K562 (cell line): ENCODE data around the gene APOC1. TPM values are rescaled to one million over a fixed set of nuclear protein-coding genes. Genes with fewer than 3 reads are reported as not detected.

Experiments used
- BHLHE40 ChIP-seq: IDR thresholded peaks from 2 replicates; pipeline ENCODE4 v1.6.1; 2011; ENCODE audit warnings: low read length, improper control_type of control experiment
- CBX8 ChIP-seq: fragments of 200-600 bp; sonication (generic); IDR thresholded peaks from 2 replicates; pipeline ENCODE4 v1.6.1; 2012; ENCODE audit warnings: borderline replicate concordance, mixed run types, low read depth, mild to moderate bottlenecking, moderate library complexity, mixed read lengths, low read length, control low read depth, inconsistent platforms; ENCODE audit not compliant: poor library complexity, severe bottlenecking; ENCODE audit errors: extremely low read depth
- CHD4 ChIP-seq: fragments of 200-600 bp; sonication (generic); IDR thresholded peaks from 3 replicates; pipeline ENCODE4 v1.6.1; 2012; ENCODE audit warnings: low read depth, mild to moderate bottlenecking, mixed read lengths, low read length, inconsistent platforms; ENCODE audit not compliant: insufficient read depth, insufficient replicate concordance, poor library complexity, severe bottlenecking
- CREBBP ChIP-seq: IDR thresholded peaks from one replicate; pipeline ENCODE4 v1.6.1; 2012; ENCODE audit warnings: low read depth, mild to moderate bottlenecking, control low read depth, inconsistent platforms, low read length
- MED1 ChIP-seq: sonication (generic); formaldehyde crosslinking; IDR thresholded peaks from 2 replicates; pipeline ENCODE4 v1.8.1; 2023; ENCODE audit warnings: missing genetic modification reagents, borderline replicate concordance
- SETDB1 ChIP-seq: IDR thresholded peaks from one replicate; pipeline ENCODE4 v1.6.1; 2012; ENCODE audit warnings: low read length, control low read depth, inconsistent platforms
- SRF ChIP-seq, 2 experiments: fragments of 250-450, 450-650 bp in 1 of 2; sonication (Bioruptor Pico) in 1 of 2; sonication (generic) in 1 of 2; formaldehyde crosslinking; IDR thresholded peaks; 2 replicates each; pipeline versions ENCODE4 v1.5.0 to v1.5.1; 2020 to 2022; ENCODE audit warnings: mild to moderate bottlenecking in 1 of 2, missing genetic modification reagents in 1 of 2
- ZNF232 ChIP-seq: sonication (generic); formaldehyde crosslinking; IDR thresholded peaks from 2 replicates; pipeline ENCODE4 v1.8.0; 2022; ENCODE audit warnings: mild to moderate bottlenecking, missing genetic modification reagents
- ZNF24 ChIP-seq: fragments of 450-650 bp; IDR thresholded peaks from 2 replicates; pipeline ENCODE4 v1.6.1; 2016
- ZNF41 ChIP-seq: fragments of 250-450 bp; sonication (Bioruptor Pico); conservative IDR thresholded peaks from 2 replicates; pipeline ENCODE4 v1.4.0; 2020; ENCODE audit warnings: mild to moderate bottlenecking
- ZNF507 ChIP-seq: conservative IDR thresholded peaks from 2 replicates; pipeline ENCODE4 v1.6.1; 2017; ENCODE audit warnings: missing genetic modification characterization, missing compliant biosample characterization
- ZZZ3 ChIP-seq: fragments of 450-650 bp; IDR thresholded peaks from 2 replicates; pipeline ENCODE4 v1.6.1; 2016; ENCODE audit warnings: antibody characterized with exemption, mild to moderate bottlenecking, moderate library complexity
- polyA plus RNA-seq, 8 experiments: library from polyadenylated mRNA; depleted of rRNA in 4 of 8; stranded (reverse) in 5 of 8; unstranded in 3 of 8; fragments of >200 nt; fragmentation: Nextera tagmentation in 2 of 8; fragmentation: Illumina TruSeq in 1 of 8; extraction: Ambion mirVana in 2 of 8; extraction: Trizol in 1 of 8; gene quantifications; 2 replicates each; pipeline versions ENCODE4 v1.2.1 to v1.2.3, GENCODE V29; 2011 to 2014; ENCODE audit warnings: inconsistent platforms in 1 of 8, missing spikeins in 1 of 8
- total RNA-seq, 7 experiments: library from RNA; depleted of rRNA in 6 of 7; stranded (reverse); fragments of >200 nt in 6 of 7; fragmentation: Illumina TruSeq in 2 of 7; extraction: Trizol in 2 of 7; gene quantifications; 2 replicates each; pipeline versions ENCODE4 v1.2.1 to v1.2.3, GENCODE V29; 2011 to 2021; ENCODE audit warnings: low replicate concordance in 1 of 7
- TF ChIP-seq, protein P1 (sequence below): IDR thresholded peaks from 3 replicates; pipeline ENCODE4 v1.6.1; 2011; ENCODE audit warnings: borderline replicate concordance, mild to moderate bottlenecking, moderate library complexity; ENCODE audit not compliant: insufficient read length; ENCODE audit errors: extremely low read depth
- TF ChIP-seq, protein P2 (sequence below): fragments of 250-450 bp; sonication (Bioruptor Pico); IDR thresholded peaks from 2 replicates; pipeline ENCODE4 v1.5.0; 2021; ENCODE audit warnings: mild to moderate bottlenecking, borderline replicate concordance
- TF ChIP-seq, protein P3 (sequence below): fragments of 250-450 bp; sonication (Bioruptor Pico); IDR thresholded peaks from 2 replicates; pipeline ENCODE4 v1.4.0; 2020; ENCODE audit warnings: mild to moderate bottlenecking, moderate library complexity
- TF ChIP-seq, protein P4 (sequence below): fragments of 250-450 bp; sonication (Bioruptor Pico); IDR thresholded peaks from 2 replicates; pipeline ENCODE4 v1.9.0; 2021; ENCODE audit warnings: mild to moderate bottlenecking
- TF ChIP-seq, protein P5 (sequence below): fragments of 250-450 bp; sonication (Bioruptor Pico); IDR thresholded peaks from 2 replicates; pipeline ENCODE4 v1.5.0; 2020; ENCODE audit warnings: mild to moderate bottlenecking, borderline replicate concordance

APOC1 gene
- total and polyA plus RNA-seq, 9 of the 15 experiments (the other 6 are each of a cell fraction or from before 2014, with no cell fraction given): 115 to 408 (median 220) TPM

DNA sequence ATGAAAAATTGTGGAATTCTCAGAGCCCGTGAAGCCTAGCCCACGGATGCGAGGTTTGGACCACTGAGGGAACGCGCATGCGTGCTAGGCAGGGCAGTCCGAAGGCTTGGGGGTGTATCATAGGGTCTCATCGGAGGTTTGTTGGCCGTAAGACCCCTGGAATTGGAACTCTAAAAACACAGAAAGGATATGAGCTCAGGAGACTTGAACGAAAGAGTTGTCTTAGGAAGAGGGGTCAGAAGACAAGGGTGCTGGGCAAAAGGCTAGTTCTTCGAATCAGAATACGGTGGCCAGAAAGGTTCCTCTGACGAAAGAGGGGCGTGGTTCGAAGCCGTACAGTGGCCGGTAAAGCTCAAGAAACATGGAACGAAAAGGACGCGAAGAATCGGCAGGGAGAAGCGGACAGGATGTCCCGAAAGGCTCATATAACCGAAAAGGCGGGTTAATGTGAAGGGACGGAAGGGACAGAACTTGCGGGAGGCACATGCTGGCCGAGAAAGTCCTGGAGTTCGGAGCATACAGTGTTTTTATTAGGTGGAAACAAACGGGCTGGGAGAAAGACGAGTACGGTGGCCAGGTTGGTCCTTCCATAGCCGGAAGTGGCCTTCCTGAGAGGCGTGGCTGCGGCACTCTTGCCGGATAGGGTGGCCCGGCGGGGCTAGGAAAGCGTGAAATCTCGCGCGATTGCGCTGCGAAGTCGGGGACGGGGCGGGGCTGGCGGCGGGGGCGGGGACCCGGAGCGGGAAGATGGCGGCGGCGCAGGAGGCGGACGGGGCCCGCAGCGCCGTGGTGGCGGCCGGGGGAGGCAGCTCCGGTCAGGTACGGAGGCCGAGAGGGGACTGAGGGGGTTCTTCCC, 40.5 kb downstream of the APOC1 start, which contains the start of gene CLPTM1 (continued):
- TF ChIP-seq, protein P1, sequence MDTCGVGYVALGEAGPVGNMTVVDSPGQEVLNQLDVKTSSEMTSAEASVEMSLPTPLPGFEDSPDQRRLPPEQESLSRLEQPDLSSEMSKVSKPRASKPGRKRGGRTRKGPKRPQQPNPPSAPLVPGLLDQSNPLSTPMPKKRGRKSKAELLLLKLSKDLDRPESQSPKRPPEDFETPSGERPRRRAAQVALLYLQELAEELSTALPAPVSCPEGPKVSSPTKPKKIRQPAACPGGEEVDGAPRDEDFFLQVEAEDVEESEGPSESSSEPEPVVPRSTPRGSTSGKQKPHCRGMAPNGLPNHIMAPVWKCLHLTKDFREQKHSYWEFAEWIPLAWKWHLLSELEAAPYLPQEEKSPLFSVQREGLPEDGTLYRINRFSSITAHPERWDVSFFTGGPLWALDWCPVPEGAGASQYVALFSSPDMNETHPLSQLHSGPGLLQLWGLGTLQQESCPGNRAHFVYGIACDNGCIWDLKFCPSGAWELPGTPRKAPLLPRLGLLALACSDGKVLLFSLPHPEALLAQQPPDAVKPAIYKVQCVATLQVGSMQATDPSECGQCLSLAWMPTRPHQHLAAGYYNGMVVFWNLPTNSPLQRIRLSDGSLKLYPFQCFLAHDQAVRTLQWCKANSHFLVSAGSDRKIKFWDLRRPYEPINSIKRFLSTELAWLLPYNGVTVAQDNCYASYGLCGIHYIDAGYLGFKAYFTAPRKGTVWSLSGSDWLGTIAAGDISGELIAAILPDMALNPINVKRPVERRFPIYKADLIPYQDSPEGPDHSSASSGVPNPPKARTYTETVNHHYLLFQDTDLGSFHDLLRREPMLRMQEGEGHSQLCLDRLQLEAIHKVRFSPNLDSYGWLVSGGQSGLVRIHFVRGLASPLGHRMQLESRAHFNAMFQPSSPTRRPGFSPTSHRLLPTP: no peak
- TF ChIP-seq ZNF507 (tag) (no peak), BHLHE40 (no peak), ZZZ3 (peak; percentile 92), ZNF24 (no peak), ZNF41 (CRISPR knock-in tag) (no peak), MED1 (CRISPR knock-in tag) (no peak), CHD4 (no peak), SETDB1 (no peak), SRF (CRISPR knock-in tag; IDR thresholded peaks at IDR 0.05) (no peak), ZNF232 (CRISPR knock-in tag) (no peak), CBX8 (no peak), CREBBP (no peak)
- TF ChIP-seq, protein P2, sequence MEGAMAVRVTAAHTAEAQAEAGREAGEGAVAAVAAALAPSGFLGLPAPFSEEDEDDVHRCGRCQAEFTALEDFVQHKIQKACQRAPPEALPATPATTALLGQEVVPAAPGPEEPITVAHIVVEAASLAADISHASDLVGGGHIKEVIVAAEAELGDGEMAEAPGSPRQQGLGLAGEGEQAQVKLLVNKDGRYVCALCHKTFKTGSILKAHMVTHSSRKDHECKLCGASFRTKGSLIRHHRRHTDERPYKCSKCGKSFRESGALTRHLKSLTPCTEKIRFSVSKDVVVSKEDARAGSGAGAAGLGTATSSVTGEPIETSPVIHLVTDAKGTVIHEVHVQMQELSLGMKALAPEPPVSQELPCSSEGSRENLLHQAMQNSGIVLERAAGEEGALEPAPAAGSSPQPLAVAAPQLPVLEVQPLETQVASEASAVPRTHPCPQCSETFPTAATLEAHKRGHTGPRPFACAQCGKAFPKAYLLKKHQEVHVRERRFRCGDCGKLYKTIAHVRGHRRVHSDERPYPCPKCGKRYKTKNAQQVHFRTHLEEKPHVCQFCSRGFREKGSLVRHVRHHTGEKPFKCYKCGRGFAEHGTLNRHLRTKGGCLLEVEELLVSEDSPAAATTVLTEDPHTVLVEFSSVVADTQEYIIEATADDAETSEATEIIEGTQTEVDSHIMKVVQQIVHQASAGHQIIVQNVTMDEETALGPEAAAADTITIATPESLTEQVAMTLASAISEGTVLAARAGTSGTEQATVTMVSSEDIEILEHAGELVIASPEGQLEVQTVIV: no peak
- TF ChIP-seq, protein P3, sequence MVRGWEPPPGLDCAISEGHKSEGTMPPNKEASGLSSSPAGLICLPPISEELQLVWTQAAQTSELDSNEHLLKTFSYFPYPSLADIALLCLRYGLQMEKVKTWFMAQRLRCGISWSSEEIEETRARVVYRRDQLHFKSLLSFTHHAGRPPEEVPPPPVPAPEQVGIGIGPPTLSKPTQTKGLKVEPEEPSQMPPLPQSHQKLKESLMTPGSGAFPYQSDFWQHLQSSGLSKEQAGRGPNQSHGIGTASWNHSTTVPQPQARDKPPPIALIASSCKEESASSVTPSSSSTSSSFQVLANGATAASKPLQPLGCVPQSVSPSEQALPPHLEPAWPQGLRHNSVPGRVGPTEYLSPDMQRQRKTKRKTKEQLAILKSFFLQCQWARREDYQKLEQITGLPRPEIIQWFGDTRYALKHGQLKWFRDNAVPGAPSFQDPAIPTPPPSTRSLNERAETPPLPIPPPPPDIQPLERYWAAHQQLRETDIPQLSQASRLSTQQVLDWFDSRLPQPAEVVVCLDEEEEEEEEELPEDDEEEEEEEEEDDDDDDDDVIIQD (CRISPR knock-in tag): no peak
- TF ChIP-seq, protein P4, sequence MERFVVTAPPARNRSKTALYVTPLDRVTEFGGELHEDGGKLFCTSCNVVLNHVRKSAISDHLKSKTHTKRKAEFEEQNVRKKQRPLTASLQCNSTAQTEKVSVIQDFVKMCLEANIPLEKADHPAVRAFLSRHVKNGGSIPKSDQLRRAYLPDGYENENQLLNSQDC (CRISPR knock-in tag): no peak
- TF ChIP-seq, protein P5, sequence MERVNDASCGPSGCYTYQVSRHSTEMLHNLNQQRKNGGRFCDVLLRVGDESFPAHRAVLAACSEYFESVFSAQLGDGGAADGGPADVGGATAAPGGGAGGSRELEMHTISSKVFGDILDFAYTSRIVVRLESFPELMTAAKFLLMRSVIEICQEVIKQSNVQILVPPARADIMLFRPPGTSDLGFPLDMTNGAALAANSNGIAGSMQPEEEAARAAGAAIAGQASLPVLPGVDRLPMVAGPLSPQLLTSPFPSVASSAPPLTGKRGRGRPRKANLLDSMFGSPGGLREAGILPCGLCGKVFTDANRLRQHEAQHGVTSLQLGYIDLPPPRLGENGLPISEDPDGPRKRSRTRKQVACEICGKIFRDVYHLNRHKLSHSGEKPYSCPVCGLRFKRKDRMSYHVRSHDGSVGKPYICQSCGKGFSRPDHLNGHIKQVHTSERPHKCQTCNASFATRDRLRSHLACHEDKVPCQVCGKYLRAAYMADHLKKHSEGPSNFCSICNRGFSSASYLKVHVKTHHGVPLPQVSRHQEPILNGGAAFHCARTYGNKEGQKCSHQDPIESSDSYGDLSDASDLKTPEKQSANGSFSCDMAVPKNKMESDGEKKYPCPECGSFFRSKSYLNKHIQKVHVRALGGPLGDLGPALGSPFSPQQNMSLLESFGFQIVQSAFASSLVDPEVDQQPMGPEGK (CRISPR knock-in tag): no peak
